Kidney (tissue), 14 donors: ENCODE measurements around the gene SPECC1L. TPM values are rescaled to one million over a fixed set of nuclear protein-coding genes. Genes with fewer than 3 reads are reported as not detected.

ENCODE experiments used
- DNase-seq, 5 donors: peaks; one replicate each; pipeline ENCODE4 v3.0.0-alpha.2; 2013 to 2020
- FAIRE-seq: peaks from 2 replicates; lab custom pipeline; 2012; peaks lifted over from hg19 to GRCh38; lab: Jason Lieb, UNC
- H3K27ac ChIP-seq, 2 donors: one replicate each; pipeline ENCODE4 v1.7.0; 2013; ENCODE audit warnings: low read depth in 2 of 2, low read length in 2 of 2, inconsistent platforms in 1 of 2
- H3K27me3 ChIP-seq: one replicate; pipeline ENCODE4 v1.7.1; 2013; ENCODE audit warnings: low read length, inconsistent platforms; ENCODE audit not compliant: control insufficient read depth, insufficient read depth
- H3K36me3 ChIP-seq, 3 donors: one replicate each; pipeline versions ENCODE4 v1.7.0 to v1.7.1; 2013; ENCODE audit warnings: low read length in 3 of 3, control low read depth in 1 of 3, inconsistent platforms in 1 of 3; ENCODE audit not compliant: insufficient read depth in 3 of 3, control insufficient read depth in 2 of 3
- H3K4me1 ChIP-seq, 3 donors: one replicate each; pipeline versions ENCODE4 v1.7.0 to v1.7.1; 2013; ENCODE audit warnings: low read length in 3 of 3, inconsistent platforms in 1 of 3, low read depth in 1 of 3; ENCODE audit not compliant: control insufficient read depth in 2 of 3, insufficient read depth in 2 of 3
- H3K4me3 ChIP-seq, 3 donors: one replicate each; pipeline versions ENCODE4 v1.7.0 to v1.8.1; 2013; ENCODE audit warnings: low read length in 3 of 3, control low read depth in 1 of 3, inconsistent platforms in 1 of 3
- H3K9ac ChIP-seq, 3 donors: one replicate each; pipeline versions ENCODE4 v1.7.0 to v1.7.1; 2013; ENCODE audit warnings: low read length in 3 of 3, control low read depth in 1 of 3, inconsistent platforms in 1 of 3
- H3K9me3 ChIP-seq, 3 donors: one replicate each; pipeline versions ENCODE4 v1.7.0 to v1.7.1; 2013; ENCODE audit warnings: low read length in 3 of 3, control low read depth in 1 of 3, inconsistent platforms in 1 of 3; ENCODE audit not compliant: control insufficient read depth in 2 of 3, insufficient read depth in 1 of 3
- intact Hi-C: fragments of 100-400 bp; cut with DNase I; formaldehyde crosslinking; loops from one replicate; pipeline ENCODE4 v1.11.1; 2022
- polyA plus RNA-seq: library from polyadenylated mRNA; stranded (reverse); fragments of 350-450 nt; fragmentation: Illumina TruSeq; extraction: RNeasy Lipid Tissue Mini Kit (QIAGEN cat#74804); gene quantifications from one replicate; pipeline ENCODE4 v1.2.3, GENCODE V29; 2014; ENCODE audit warnings: low read depth, low replicate concordance; ENCODE audit not compliant: insufficient read depth
- total RNA-seq: library from RNA; stranded (reverse); fragmentation: NEBNext Ultra II Directional; extraction: Animal tissue kit (Norgen Biotek cat#: 25700); gene quantifications from one replicate; pipeline ENCODE4 v1.2.1, GENCODE V29; 2021
- TF ChIP-seq, protein P1 (sequence below): IDR thresholded peaks from 3 replicates; pipeline ENCODE4 v1.5.1; 2012; ENCODE audit warnings: mild to moderate bottlenecking, moderate library complexity, borderline replicate concordance; ENCODE audit not compliant: insufficient read depth; ENCODE audit errors: extremely low read depth
- donor health status: control.
- donor health status: control.
- donor health status: control.
- donor health status: control.
- donor health status: control.
- donor health status: DM: yes; HTN: yes; CAD: no.
- donor health status: Normal renal cell carcinoma (clear cell type).

Gene SPECC1L
- total and polyA plus RNA-seq, 2 donors from 2014 or later, result 11.1 to 65.8 TPM

DNA sequence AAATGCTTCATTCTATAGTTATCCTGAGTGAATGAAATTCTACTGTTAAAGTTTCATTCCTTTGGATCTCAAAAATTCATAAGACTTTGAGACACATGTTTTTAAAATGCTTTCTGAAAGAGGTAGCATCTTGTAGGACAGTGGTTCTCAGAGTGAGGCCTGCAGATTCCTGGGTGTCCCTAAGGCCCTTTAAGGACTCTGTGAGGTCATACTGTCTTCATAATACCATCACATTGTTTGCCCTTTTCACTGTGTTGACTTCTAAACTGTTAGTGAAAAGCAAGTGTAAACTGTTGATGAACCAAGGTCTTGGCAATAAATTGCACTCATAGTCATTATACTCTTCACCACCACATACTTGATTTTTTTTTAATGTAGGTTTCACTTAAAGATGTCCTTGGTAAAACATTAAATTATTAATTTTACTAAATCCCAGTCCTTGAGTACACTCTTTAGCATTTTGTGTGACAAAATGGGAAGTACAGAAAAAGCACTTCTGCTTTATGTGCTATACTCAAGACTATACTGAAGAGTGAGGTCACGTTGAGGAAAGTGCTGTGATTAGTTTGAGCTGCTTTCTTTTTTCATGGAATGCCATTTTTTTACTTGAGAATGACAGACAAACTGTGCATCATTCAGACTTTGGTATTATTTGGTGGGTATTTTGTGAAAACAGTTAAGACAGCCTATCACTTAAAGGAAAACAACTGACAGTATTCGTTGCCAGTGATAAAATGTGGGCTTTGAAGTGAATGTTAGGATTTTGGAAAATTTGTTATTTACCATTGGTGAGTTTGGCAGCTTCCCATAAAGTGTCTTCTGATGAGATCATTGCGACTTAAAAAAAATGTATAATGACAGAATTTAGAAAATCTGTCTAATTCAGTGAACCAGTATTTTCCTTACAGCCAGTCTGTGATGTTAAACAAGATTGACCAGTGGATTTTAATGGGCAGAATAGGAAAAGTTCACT is 61.1 kb downstream of the SPECC1L start:
- FAIRE-seq (no peak), DNase-seq (no peak)
- Histone ChIP-seq H3K9me3 (no peaks in the 10 kb centered on the region), H3K4me1 (no peaks in the 10 kb centered on the region), H3K9ac (no peak overlapping the region), H3K4me3 (no peak overlapping the region), H3K36me3 (peaks cover 9 to 20% (median 18%) of the 10 kb centered on the region in 3 donors), H3K27ac (no peak overlapping the region), H3K27me3 (no peaks in the 10 kb centered on the region)
- intact Hi-C loops, result no loop called here
- TF ChIP-seq, protein P1, sequence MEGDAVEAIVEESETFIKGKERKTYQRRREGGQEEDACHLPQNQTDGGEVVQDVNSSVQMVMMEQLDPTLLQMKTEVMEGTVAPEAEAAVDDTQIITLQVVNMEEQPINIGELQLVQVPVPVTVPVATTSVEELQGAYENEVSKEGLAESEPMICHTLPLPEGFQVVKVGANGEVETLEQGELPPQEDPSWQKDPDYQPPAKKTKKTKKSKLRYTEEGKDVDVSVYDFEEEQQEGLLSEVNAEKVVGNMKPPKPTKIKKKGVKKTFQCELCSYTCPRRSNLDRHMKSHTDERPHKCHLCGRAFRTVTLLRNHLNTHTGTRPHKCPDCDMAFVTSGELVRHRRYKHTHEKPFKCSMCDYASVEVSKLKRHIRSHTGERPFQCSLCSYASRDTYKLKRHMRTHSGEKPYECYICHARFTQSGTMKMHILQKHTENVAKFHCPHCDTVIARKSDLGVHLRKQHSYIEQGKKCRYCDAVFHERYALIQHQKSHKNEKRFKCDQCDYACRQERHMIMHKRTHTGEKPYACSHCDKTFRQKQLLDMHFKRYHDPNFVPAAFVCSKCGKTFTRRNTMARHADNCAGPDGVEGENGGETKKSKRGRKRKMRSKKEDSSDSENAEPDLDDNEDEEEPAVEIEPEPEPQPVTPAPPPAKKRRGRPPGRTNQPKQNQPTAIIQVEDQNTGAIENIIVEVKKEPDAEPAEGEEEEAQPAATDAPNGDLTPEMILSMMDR, result no peak

DNA sequence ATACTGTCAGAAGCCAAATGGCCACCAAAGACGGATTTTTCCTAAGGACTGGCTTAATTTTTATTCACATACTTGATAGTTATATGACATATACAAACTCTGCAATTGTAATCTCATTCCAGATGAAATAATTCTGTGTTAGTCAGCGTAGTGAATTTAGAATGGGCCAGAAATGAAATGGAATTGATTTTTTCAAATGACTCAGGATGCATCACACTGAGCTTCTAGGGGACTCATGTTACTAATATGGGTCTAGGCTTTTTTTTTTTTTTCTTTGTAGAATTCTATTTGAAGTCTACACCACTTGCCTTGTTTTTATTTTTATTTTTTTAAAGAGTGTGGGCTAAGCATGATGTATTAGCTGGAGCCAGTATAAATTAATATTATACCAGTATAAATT is 62.7 kb downstream of the SPECC1L start:
- FAIRE-seq (no peak), DNase-seq (no peak)
- Histone ChIP-seq H3K9ac (no peak overlapping the region), H3K9me3 (no peaks in the 10 kb centered on the region), H3K4me1 (no peaks in the 10 kb centered on the region), H3K36me3 (peaks cover 9 to 20% (median 16%) of the 10 kb centered on the region in 3 donors), H3K27ac (no peak overlapping the region), H3K27me3 (no peaks in the 10 kb centered on the region), H3K4me3 (no peak overlapping the region)
- TF ChIP-seq, protein P1, result no peak
- intact Hi-C loops, result no loop called here

DNA sequence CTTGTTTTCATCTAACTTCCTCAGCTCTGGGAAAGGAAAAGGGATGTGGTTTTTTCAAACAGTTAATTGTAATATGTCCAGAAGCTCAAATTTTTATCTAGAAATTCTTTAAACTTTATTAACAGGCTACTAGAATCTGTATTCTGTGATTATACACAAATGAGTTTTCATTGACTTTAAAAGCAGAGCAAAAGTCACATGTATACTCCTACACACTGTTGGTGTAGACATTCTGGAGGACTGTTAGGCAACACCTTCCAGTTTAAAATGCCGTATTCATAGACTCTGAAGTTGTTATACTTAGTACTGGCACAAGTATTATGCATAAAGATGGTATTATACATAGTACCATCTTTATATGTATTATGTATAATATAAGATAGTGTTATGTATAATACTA is 64.9 kb downstream of the SPECC1L start:
- Histone ChIP-seq H3K27me3 (no peaks in the 10 kb centered on the region), H3K9me3 (no peaks in the 10 kb centered on the region), H3K36me3 (peaks cover 9 to 23% (median 18%) of the 10 kb centered on the region in 3 donors), H3K9ac (no peak overlapping the region), H3K4me3 (no peak overlapping the region), H3K27ac (no peak overlapping the region), H3K4me1 (no peaks in the 10 kb centered on the region)
- DNase-seq (no peak), FAIRE-seq (no peak)
- TF ChIP-seq, protein P1, result no peak
- intact Hi-C loops, result no loop called here
